Measurements from ENCODE around the gene CAVIN4. TPM values are rescaled to one million over a fixed set of nuclear protein-coding genes. Genes with fewer than 3 reads are reported as not detected.

The CAVIN4 gene
- total RNA-seq, 3 donors from 2014 or later, result 0.08 to 0.24 TPM; not detected in 1

DNA sequence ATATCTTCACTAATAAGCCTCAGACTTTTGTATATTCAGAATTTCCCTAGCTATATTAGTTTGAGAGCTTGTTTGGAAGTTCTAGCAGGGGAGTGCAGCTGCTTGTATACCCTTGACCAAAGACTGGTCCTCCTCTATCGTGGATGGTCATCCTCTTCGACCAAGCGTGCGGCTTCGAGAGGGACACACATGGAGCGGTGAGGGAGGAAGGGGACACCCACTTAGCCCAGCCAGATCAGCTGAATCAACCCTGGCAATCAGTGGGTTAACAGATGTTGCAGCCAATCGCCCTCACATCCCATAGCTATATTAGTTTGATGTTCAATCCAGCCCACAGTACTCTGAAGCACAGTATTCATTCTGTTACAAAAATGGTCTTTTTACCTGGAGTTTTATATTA is 3.2 kb downstream of the CAVIN4 start:
- no peaks in the 10 kb centered on the region for H3K9me3 Mint-ChIP-seq
- H3K4me1 Mint-ChIP-seq (ENCODE audit: low read depth), result no peaks in the 10 kb centered on the region
- no peaks in the 10 kb centered on the region for H3K36me3 Mint-ChIP-seq (ENCODE audit: insufficient read depth)
- no peak for DNase-seq
- ATAC-seq, result no peak
- no peak overlapping the region for H3K4me3 Mint-ChIP-seq
- no peaks in the 10 kb centered on the region for H3K27me3 Mint-ChIP-seq (ENCODE audit: low read depth)

DNA sequence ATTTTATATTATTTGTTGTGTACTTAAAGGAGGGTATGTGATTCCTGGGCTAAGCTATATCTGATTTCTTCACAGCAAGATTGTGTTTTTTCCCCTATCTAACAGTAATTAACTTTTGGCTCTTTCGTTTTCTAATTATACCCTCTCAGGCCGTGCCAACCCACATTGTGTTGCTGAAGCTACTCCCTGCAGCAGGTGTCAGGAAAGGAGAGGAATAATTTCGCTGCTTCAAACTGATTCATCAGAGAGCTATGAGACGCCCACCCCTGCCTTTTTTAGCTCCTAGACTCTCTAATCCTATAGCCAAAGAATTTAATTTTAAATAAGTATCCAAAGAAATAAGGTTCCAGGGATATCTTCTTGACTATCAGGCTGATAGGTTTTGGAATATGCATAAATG is 3.8 kb downstream of the CAVIN4 start:
- H3K4me1 Mint-ChIP-seq (ENCODE audit: low read depth), result no peaks in the 10 kb centered on the region

DNA sequence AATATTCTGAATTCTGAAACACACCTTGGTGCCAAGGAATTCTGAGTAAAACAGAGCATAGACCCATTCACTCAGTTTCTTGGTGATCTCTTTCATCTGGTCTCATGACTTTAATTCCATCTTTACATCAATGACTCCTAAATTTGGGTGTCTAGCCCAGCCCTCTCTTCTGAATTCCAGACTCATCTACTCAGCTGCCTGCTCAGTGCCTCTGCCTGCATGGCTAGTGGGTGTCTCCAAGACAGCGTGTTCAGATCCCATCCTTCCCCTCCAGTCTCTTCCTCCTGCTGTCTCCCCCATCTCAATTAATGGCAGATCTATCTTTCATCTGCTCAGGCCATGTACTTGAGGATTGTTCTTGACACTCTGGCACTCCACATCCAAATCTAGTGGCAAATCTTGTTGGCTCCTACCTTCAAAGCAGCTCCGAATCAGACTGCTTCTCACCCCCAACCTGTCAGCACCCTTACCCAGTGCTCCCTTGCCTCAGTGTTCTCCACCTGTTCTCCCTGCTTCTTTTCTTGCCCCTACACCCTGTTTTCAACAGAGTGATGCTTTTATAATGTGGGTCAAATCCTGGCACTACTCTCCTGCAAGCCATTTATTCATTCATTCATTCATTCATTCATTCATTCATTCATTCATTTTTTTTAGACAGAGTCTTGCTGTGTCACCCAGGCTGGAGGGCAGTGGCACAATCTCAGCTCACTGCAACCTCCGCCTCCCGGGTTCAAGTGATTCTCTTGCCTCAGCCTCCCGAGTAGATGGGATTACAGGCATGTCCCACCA is 5.3 kb downstream of the CAVIN4 start:
- Mint-ChIP-seq H3K4me1 (ENCODE audit: low read depth) (no peaks in the 10 kb centered on the region), H3K36me3 (ENCODE audit: insufficient read depth) (no peaks in the 10 kb centered on the region), H3K27me3 (ENCODE audit: low read depth) (no peaks in the 10 kb centered on the region), H3K9me3 (no peaks in the 10 kb centered on the region), H3K4me3 (no peak overlapping the region)
- ATAC-seq (no peak), DNase-seq (no peak)

More for the DNA sequence above, 3.8 kb downstream of the CAVIN4 start:
- Mint-ChIP-seq H3K36me3 (ENCODE audit: insufficient read depth) (no peaks in the 10 kb centered on the region), H3K4me3 (no peak overlapping the region), H3K9me3 (no peaks in the 10 kb centered on the region), H3K27me3 (ENCODE audit: low read depth) (no peaks in the 10 kb centered on the region)
- ATAC-seq (no peak), DNase-seq (no peak)

DNA sequence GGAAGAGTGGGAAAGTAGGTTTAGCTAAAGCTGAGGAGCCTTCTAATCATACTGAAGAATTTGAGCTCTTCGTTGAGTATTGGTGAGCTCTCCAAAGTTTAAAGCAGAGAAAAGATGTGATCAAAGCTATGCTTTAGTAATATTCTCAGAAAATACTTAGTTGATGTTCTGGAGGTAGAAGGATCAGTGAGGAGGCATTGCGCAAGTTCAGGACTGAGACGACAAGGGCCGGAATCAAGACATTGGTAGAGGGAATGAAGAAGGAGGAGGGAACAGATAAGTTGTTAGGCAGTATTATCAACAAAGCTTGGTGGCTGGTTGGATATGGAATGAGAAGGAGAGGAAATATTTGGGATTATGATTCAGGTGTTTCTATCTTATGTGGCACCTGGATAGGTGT is 7.1 kb downstream of the CAVIN4 start:
- Mint-ChIP-seq H3K4me3 (no peak overlapping the region), H3K9me3 (no peaks in the 10 kb centered on the region), H3K27me3 (ENCODE audit: low read depth) (no peaks in the 10 kb centered on the region), H3K4me1 (ENCODE audit: low read depth) (no peaks in the 10 kb centered on the region), H3K36me3 (ENCODE audit: insufficient read depth) (no peaks in the 10 kb centered on the region)
- no peak for DNase-seq
- no peak for ATAC-seq

DNA sequence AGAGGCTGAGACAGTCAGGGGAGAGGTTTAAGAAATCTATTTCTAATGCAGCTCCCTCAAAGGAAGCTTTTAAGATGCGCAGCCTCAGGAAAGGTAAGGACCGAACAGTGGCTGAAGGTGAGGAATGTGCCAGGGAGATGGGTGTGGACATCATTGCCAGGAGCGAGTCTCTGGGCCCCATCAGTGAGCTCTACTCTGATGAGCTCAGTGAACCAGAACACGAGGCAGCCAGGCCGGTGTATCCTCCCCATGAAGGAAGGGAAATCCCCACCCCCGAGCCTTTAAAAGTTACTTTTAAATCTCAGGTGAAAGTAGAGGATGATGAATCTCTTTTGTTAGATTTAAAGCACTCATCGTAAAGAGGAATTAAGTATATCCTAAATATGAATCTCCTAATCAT is 8.2 kb downstream of the CAVIN4 start:
- Mint-ChIP-seq H3K4me1 (ENCODE audit: low read depth) (no peaks in the 10 kb centered on the region), H3K27me3 (ENCODE audit: low read depth) (no peaks in the 10 kb centered on the region), H3K36me3 (ENCODE audit: insufficient read depth) (no peaks in the 10 kb centered on the region), H3K9me3 (no peaks in the 10 kb centered on the region), H3K4me3 (no peak overlapping the region)
- no peak for DNase-seq
- no peak for ATAC-seq

DNA sequence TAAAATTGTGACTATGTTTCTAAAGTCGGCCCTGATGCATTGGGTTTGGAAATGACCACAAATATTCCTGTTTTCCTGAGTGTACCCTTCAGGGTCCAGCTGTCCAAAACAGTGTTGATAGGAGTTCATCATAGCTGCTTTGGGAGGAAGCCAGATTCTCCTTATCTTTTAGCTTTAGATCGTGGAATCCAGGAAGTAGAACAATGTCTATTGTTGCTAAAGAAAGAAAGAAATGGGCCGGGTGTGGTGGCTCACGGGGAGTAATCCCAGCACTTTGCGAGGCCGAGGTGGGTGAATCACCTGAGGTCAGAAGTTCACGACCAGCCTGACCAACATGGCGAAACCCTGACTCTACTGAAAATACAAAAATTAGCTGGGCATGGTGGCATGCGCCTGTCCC is 9.5 kb downstream of the CAVIN4 start:
- Mint-ChIP-seq H3K27me3 (ENCODE audit: low read depth) (no peaks in the 10 kb centered on the region), H3K4me3 (no peak overlapping the region), H3K4me1 (ENCODE audit: low read depth) (no peaks in the 10 kb centered on the region), H3K36me3 (ENCODE audit: insufficient read depth) (no peaks in the 10 kb centered on the region), H3K9me3 (no peaks in the 10 kb centered on the region)
- ATAC-seq (no peak), DNase-seq (no peak)

DNA sequence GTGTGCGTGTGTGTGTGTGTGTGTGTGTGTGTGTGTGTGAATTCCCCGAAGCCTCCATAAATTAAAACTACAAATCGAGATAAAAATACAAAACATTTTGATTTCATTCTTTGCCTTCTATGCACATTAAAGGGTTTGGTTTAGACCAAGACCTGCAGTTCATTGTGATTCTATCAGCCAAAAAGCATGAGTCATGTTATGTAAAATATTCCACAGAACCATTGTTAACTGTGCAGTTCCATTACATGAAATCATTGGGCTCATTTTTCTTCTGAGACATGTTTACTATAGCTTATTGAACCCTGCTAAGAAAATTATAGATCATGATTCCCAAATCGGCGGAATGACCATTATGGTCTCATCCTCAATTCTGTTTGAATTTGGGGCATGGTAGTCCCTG is 11.7 kb downstream of the CAVIN4 start:
- Mint-ChIP-seq H3K4me3 (no peak overlapping the region), H3K27me3 (ENCODE audit: low read depth) (no peaks in the 10 kb centered on the region), H3K9me3 (no peaks in the 10 kb centered on the region), H3K4me1 (ENCODE audit: low read depth) (no peaks in the 10 kb centered on the region), H3K36me3 (ENCODE audit: insufficient read depth) (no peaks in the 10 kb centered on the region)
- ATAC-seq (no peak), DNase-seq (no peak)

DNA sequence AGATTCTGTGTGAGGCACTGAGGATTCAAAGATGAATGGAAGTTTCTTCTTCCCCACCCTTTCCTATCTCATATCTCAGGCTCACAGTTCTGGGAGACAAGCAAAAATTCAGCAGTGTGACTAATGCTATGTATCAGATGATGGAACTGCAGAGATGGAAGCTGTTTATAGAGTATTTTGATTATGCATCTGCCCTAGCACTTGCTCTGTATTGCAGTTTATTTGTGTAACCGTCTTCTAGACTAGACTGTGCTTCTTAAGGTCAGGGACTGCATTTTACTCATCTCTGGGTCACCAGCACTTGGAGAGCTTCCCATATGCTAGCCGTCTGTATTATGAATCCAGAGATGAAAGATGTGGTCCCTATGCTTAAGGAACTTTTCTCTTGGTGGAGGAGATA is 12.6 kb downstream of the CAVIN4 start:
- Mint-ChIP-seq H3K9me3 (no peaks in the 10 kb centered on the region), H3K36me3 (ENCODE audit: insufficient read depth) (no peaks in the 10 kb centered on the region), H3K4me1 (ENCODE audit: low read depth) (no peaks in the 10 kb centered on the region), H3K27me3 (ENCODE audit: low read depth) (no peaks in the 10 kb centered on the region), H3K4me3 (no peak overlapping the region)
- ATAC-seq (no peak), DNase-seq (no peak)

DNA sequence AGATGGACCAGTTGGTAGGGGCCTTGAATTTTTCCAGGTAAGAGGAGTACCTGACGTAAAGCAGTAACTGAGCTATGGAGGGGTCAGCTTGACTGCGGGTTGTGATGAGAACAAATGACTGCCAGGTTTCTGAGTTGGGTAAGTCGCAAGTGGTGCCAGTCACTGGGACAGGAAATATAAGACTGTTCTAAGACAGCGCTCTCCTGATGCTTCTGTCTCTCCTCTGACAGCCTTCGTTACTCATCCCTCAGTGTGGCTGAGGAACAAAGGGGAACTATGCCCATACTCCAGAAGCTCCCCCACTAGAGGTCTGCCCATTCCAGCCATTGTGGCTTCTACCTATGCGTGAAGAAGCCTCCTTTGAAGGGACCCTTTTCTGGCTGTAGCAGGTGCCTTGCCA is 13.3 kb downstream of the CAVIN4 start:
- H3K27me3 Mint-ChIP-seq (ENCODE audit: low read depth), result no peaks in the 10 kb centered on the region
- H3K4me3 Mint-ChIP-seq, result no peak overlapping the region

DNA sequence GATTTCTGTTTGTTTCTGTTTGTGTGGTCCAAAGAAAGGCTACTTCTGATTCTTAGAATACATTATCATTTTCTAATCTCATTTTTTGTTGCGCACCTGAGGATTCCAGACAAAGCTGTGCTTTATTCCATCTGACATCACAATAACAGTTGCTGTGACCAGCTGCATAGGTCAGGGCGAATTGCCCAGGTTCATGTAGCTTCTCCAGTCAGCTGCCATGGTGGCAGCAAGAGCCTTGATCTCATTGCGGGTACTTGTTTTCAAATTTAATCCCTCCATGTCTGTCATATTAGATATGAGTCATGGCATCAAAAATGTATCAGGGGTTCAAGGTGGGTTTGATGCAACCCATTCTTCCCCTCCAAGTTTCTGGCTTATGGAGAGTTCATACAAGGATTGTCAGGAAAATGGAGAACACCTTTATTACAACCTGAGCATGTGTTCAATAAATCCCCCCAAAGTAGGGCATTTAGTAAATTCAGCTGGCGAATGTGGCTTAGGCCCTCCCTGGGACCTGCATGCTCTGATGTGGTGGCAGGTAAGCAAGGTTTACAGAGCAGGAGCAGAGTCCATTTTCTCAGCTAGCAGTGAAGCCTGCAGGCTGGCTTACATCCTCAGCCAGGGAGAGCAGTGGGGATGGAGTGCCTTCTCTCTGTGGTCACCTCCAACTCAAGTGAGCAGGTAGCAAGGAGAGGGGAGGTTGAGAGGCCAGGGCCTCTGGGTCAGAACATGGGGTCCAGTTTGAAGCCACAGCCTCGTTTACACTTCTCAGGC is 13.9 kb downstream of the CAVIN4 start:
- ATAC-seq, result no peak
- no peaks in the 10 kb centered on the region for H3K9me3 Mint-ChIP-seq
- no peak overlapping the region for H3K4me3 Mint-ChIP-seq
- peaks cover 4% of the 10 kb centered on the region for H3K4me1 Mint-ChIP-seq (ENCODE audit: low read depth)
- no peak for DNase-seq
- no peaks in the 10 kb centered on the region for H3K27me3 Mint-ChIP-seq (ENCODE audit: low read depth)
- H3K36me3 Mint-ChIP-seq (ENCODE audit: insufficient read depth), result no peaks in the 10 kb centered on the region

More for the DNA sequence above, 13.3 kb downstream of the CAVIN4 start:
- Mint-ChIP-seq H3K4me1 (ENCODE audit: low read depth) (peaks cover 4% of the 10 kb centered on the region), H3K36me3 (ENCODE audit: insufficient read depth) (no peaks in the 10 kb centered on the region), H3K9me3 (no peaks in the 10 kb centered on the region)
- DNase-seq (no peak), ATAC-seq (no peak)

DNA sequence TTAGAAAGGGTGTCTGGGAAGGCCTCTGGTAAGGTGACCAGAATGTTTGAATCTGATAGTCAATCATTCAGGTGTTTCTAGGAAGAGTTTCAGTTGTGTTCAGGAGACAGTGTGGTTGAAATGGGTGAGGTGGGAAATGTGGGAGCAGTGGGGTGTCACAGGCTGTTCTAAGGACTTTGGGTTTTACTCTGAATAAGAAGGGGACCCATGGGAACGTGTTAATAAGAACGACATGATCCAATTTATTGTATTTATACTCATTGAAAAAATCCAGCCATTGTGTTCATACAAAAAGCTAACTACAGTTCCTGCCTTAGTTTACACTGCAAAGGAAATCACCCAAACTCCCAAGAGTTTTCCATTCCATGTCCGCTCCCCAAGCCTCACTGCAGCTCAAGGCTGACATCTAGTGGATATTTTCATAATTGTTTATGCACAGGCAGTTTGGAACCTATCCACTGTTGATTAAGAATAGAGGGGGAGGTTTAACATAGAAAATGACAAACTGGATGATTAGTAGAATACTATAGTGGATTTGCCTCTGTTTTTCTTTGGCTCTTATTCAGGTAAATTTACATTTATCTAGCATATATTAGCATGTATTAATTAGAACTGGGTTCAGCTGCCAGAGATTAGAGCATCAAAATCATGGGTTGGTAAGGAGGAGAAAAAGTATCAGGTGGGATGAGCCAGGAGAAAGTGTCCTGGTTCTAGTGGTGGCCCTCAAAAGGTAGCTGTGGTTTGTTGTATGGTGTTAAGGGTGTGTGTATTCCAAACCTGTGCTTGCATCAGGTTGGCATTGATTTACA is 17.7 kb downstream of the CAVIN4 start:
- peaks cover 17% of the 10 kb centered on the region for H3K4me1 Mint-ChIP-seq (ENCODE audit: low read depth)
- no peaks in the 10 kb centered on the region for H3K36me3 Mint-ChIP-seq (ENCODE audit: insufficient read depth)
- DNase-seq (no peak), ATAC-seq (peak in 1 of 2 donors; percentile 26)
- H3K9me3 Mint-ChIP-seq, result no peaks in the 10 kb centered on the region
- no peaks in the 10 kb centered on the region for H3K27me3 Mint-ChIP-seq (ENCODE audit: low read depth)
- H3K4me3 Mint-ChIP-seq, result no peak overlapping the region

DNA sequence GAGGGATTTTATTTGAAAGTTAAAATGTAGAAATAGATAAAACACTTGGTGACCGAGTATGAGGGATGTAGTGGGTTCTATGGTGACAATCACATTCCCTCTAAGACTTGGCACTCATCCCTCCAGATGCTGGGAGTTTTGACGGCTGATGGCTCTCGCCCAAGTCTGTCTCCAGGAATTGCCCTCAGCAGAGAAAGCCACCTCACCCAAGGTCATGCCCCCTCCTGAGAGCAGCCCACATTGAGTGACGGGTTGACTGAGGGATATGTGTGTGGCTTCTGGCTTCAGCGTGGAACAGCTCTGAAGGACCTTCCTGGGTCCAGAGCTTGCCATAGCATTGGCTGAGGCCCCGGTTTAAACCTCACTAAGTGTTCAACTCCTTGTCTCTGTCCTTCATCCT is 19.4 kb downstream of the CAVIN4 start:
- no peak for ATAC-seq
- Mint-ChIP-seq H3K4me1 (ENCODE audit: low read depth) (peaks cover 17% of the 10 kb centered on the region), H3K4me3 (no peak overlapping the region), H3K9me3 (no peaks in the 10 kb centered on the region), H3K27me3 (ENCODE audit: low read depth) (no peaks in the 10 kb centered on the region), H3K36me3 (ENCODE audit: insufficient read depth) (no peaks in the 10 kb centered on the region)
- no peak for DNase-seq

DNA sequence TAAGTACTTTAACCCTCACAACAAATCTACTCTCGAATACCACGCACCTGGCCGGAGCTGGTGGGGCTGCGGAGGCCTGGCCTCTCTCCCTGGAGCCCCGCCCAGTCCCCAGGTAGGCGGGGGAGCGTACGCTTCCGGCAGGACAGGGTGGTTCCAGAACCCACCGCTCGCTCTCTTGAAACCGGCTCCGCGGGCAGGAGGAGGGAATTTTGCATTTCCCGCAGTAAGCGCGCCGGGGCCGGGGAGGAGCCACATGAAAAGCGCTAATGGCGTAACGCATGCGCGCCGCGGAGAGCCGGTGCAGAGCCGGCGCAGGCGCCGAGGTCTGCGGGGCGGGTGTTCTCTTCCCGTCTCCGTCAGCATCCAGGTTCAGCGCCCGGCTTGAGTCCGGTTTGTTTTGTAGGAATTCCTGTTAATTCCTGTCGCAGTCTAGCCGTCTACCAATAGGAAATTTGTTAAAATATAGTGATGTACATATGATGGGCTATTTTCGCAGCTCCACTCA is 20.8 kb downstream of the CAVIN4 start:
- H3K4me3 Mint-ChIP-seq, result peak overlapping the region; percentile 66
- no peaks in the 10 kb centered on the region for H3K36me3 Mint-ChIP-seq (ENCODE audit: insufficient read depth)

DNA sequence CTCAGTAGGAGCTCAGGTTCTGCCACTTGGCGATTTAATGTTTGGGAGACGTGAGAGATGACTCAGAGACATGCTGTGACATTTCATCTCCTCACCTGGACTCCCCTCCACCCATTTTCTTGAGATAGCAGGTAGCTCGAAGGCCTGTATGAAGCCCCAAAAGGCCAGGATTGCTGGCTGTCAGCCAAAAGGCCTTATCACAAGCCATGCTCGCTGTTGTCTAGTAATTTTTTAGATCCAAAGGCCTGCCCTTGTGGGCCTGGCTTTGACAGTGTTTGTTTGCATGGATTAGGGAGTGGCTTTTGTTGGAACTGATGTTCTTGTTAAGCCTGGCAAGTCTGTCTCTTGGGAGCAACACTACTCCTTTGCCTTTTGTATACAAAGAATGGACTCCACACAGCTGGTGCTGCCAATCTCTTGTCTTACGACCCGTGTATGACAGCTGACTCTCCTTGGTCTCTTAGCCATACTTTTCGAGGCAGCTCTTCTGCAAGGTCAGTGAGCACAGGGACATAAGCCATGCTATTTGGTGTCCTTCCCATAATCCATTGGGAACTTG is 22.7 kb downstream of the CAVIN4 start:
- no peaks in the 10 kb centered on the region for H3K27me3 Mint-ChIP-seq (ENCODE audit: low read depth)
- ATAC-seq (no peak), DNase-seq (no peak)
- H3K9me3 Mint-ChIP-seq, result no peaks in the 10 kb centered on the region
- H3K4me3 Mint-ChIP-seq, result no peak overlapping the region
- H3K36me3 Mint-ChIP-seq (ENCODE audit: insufficient read depth), result no peaks in the 10 kb centered on the region
- peaks cover 17% of the 10 kb centered on the region for H3K4me1 Mint-ChIP-seq (ENCODE audit: low read depth)

More for the DNA sequence above, 20.8 kb downstream of the CAVIN4 start:
- ATAC-seq (peak; percentile 91 to 94), DNase-seq (peak; percentile 74)
- H3K4me1 Mint-ChIP-seq (ENCODE audit: low read depth), result peaks cover 17% of the 10 kb centered on the region
- H3K9me3 Mint-ChIP-seq, result no peaks in the 10 kb centered on the region
- no peaks in the 10 kb centered on the region for H3K27me3 Mint-ChIP-seq (ENCODE audit: low read depth)

Measured in activated T-cell treated with anti-CD3 and anti-CD28 coated beads, Interleukin-2, amount 50 U/mL, for 4 hours (primary cell).